GM12864 (cell line): Measurements from ENCODE around the gene EHMT1.
"Not testable (repeated sequence)": the region's sequence is repeated elsewhere in the genome, so short reads cannot be mapped to it uniquely, and the experiment has no call there.

Source experiments
- DNase-seq: peaks from one replicate; pipeline ENCODE4 v3.0.0-alpha.2; 2011; ENCODE audit warnings: low read depth
- H3K4me3 ChIP-seq: 2 replicates; pipeline ENCODE4 v1.5.1; 2011; ENCODE audit warnings: mild to moderate bottlenecking, low read depth, low read length, control low read depth
- CTCF ChIP-seq: IDR thresholded peaks from 2 replicates; pipeline ENCODE4 v1.5.1; 2011; ENCODE audit warnings: low read depth, mild to moderate bottlenecking, moderate library complexity, low read length, control low read depth, inconsistent platforms; ENCODE audit errors: missing control alignments

The EHMT1 gene

GRCh38 chr9:137619240-137620047 lies 639 bp downstream of the EHMT1 start:
- no peak for DNase-seq
- peak overlapping the region; percentile 71 for H3K4me3 ChIP-seq

GRCh38 chr9:137620048-137620405 lies 1.2 kb downstream of the EHMT1 start:
- peak overlapping the region; percentile 71 for H3K4me3 ChIP-seq
- no peak for DNase-seq
- TF ChIP-seq CTCF: no peak

More at GRCh38 chr9:137619240-137620047, 639 bp downstream of the EHMT1 start:
- TF ChIP-seq CTCF: no peak

- DNase-seq: no peak
- TF ChIP-seq CTCF: no peak
- H3K4me3 ChIP-seq: no peak overlapping the region; the same call in 1 of the 2 replicates
Observed at GRCh38 chr9:137620581-137620980, 1.8 kb downstream of the EHMT1 start.

GRCh38 chr9:137621131-137621757 lies 2.4 kb downstream of the EHMT1 start:
- peak; percentile 29 for TF ChIP-seq CTCF
- DNase-seq: no peak
- H3K4me3 ChIP-seq: no peak overlapping the region

- H3K4me3 ChIP-seq, DNase-seq: not testable (repeated sequence)
Observed at GRCh38 chr9:137622211-137622610, 3.4 kb downstream of the EHMT1 start.

- no peak overlapping the region for H3K4me3 ChIP-seq
- no peak for TF ChIP-seq CTCF
- DNase-seq: no peak
Observed at GRCh38 chr9:137626464-137626863, 7.7 kb downstream of the EHMT1 start.

GRCh38 chr9:137627406-137627805 lies 8.6 kb downstream of the EHMT1 start:
- not testable (repeated sequence) for H3K4me3 ChIP-seq, DNase-seq

- no peak for DNase-seq
- no peak overlapping the region for H3K4me3 ChIP-seq
- no peak for TF ChIP-seq CTCF
Observed at GRCh38 chr9:137630126-137630525, 11.3 kb downstream of the EHMT1 start.
